Trophoblast cell (in vitro differentiated cells and primary cell): ENCODE results near the gene ZKSCAN2.

Experiments used
- DNase-seq, 2 donors: peaks; one replicate each; pipeline ENCODE4 v3.0.0-alpha.2; 2016
- H2AFZ ChIP-seq: 2 replicates; pipeline ENCODE4 v1.6.1; 2013; ENCODE audit warnings: low read length, moderate library complexity, mild to moderate bottlenecking; ENCODE audit not compliant: insufficient read depth, poor library complexity
- H2AK5ac ChIP-seq: 2 replicates; pipeline ENCODE4 v1.6.1; 2013; ENCODE audit warnings: mild to moderate bottlenecking, low read length
- H2BK120ac ChIP-seq: 2 replicates; pipeline ENCODE4 v1.6.1; 2013; ENCODE audit warnings: low read length, mild to moderate bottlenecking, moderate library complexity; ENCODE audit not compliant: insufficient read depth, poor library complexity
- H2BK12ac ChIP-seq: 2 replicates; pipeline ENCODE4 v1.6.1; 2013; ENCODE audit warnings: mild to moderate bottlenecking, low read length, moderate library complexity
- H2BK5ac ChIP-seq: 2 replicates; pipeline ENCODE4 v1.6.1; 2013; ENCODE audit warnings: low read length, low read depth, moderate library complexity, mild to moderate bottlenecking; ENCODE audit not compliant: poor library complexity
- H3K14ac ChIP-seq: 2 replicates; pipeline ENCODE4 v1.6.1; 2013; ENCODE audit warnings: mild to moderate bottlenecking, low read length
- H3K18ac ChIP-seq: 2 replicates; pipeline ENCODE4 v1.6.1; 2013; ENCODE audit warnings: mild to moderate bottlenecking, low read length
- H3K23ac ChIP-seq: 2 replicates; pipeline ENCODE4 v1.6.1; 2013; ENCODE audit warnings: low read length
- H3K27ac ChIP-seq: 2 replicates; pipeline ENCODE4 v1.5.1; 2013; ENCODE audit warnings: low read depth, mild to moderate bottlenecking, inconsistent platforms, low read length, moderate library complexity
- H3K27me3 ChIP-seq: 2 replicates; pipeline ENCODE4 v1.6.1; 2013; ENCODE audit warnings: inconsistent platforms, mild to moderate bottlenecking, low read length, moderate library complexity; ENCODE audit not compliant: insufficient read depth
- H3K36me3 ChIP-seq, 2 experiments: 1 replicate in 1 of 2; 2 replicates in 1 of 2; pipeline ENCODE4 v1.6.1; 2013; ENCODE audit warnings: low read length in 2 of 2, mild to moderate bottlenecking in 2 of 2, moderate library complexity in 1 of 2; ENCODE audit not compliant: insufficient read depth in 2 of 2, control insufficient read depth in 1 of 2
- H3K4ac ChIP-seq: 2 replicates; pipeline ENCODE4 v1.6.1; 2013; ENCODE audit warnings: low read depth, mild to moderate bottlenecking, low read length, moderate library complexity
- H3K4me1 ChIP-seq, 2 experiments: 1 replicate in 1 of 2; 2 replicates in 1 of 2; pipeline ENCODE4 v1.6.1; 2013; ENCODE audit warnings: low read length in 2 of 2, mild to moderate bottlenecking in 2 of 2, moderate library complexity in 1 of 2; ENCODE audit not compliant: insufficient read depth in 2 of 2, control insufficient read depth in 1 of 2
- H3K4me2 ChIP-seq: 2 replicates; pipeline ENCODE4 v1.6.1; 2013; ENCODE audit warnings: inconsistent platforms, mild to moderate bottlenecking, low read length, moderate library complexity
- H3K4me3 ChIP-seq: 2 replicates; pipeline ENCODE4 v1.5.1; 2013; ENCODE audit warnings: mild to moderate bottlenecking, low read depth, low read length, inconsistent platforms
- H3K79me1 ChIP-seq: one replicate; pipeline ENCODE4 v1.6.1; 2013; ENCODE audit warnings: low read length
- H3K79me2 ChIP-seq: 2 replicates; pipeline ENCODE4 v1.6.1; 2013; ENCODE audit warnings: low read length, mild to moderate bottlenecking; ENCODE audit not compliant: control insufficient read depth, insufficient read depth, poor library complexity
- H3K9ac ChIP-seq: 2 replicates; pipeline ENCODE4 v1.6.1; 2013; ENCODE audit warnings: mild to moderate bottlenecking, low read length
- H3K9me3 ChIP-seq: 2 replicates; pipeline ENCODE4 v1.6.1; 2013; ENCODE audit warnings: low read depth, mild to moderate bottlenecking, control low read depth, inconsistent platforms, low read length; ENCODE audit not compliant: insufficient read depth
- H4K12ac ChIP-seq: 2 replicates; pipeline ENCODE4 v1.6.1; 2013; ENCODE audit warnings: low read depth, mild to moderate bottlenecking, low read length, moderate library complexity
- H4K8ac ChIP-seq: 2 replicates; pipeline ENCODE4 v1.6.1; 2013; ENCODE audit warnings: low read depth, mild to moderate bottlenecking, low read length, moderate library complexity
- H4K91ac ChIP-seq: one replicate; pipeline ENCODE4 v1.6.1; 2013; ENCODE audit warnings: low read depth, mild to moderate bottlenecking, low read length, moderate library complexity
- WGBS: extraction: QIAGEN DNeasy Blood & Tissue Kit; methylation state at CpG from one replicate; pipeline ENCODE4 v1.1.7; 2013; ENCODE audit warnings: missing lambda C conversion rate; ENCODE audit not compliant: insufficient read length, insufficient coverage; ENCODE audit errors: extremely low coverage; 5-methylcytosine and 5-hydroxymethylcytosine counted together

The ZKSCAN2 gene

GRCh38 chr16:25253322-25253721 is 4.3 kb downstream of the ZKSCAN2 start:
- Histone ChIP-seq H3K23ac (no peak overlapping the region), H3K36me3 (peaks cover 9 to 22% of the 10 kb centered on the region in 2 experiments), H3K27me3 (no peaks in the 10 kb centered on the region), H4K12ac (no peak overlapping the region), H3K79me1 (peaks cover 14% of the 10 kb centered on the region), H3K4me3 (no peak overlapping the region), H2AFZ (no peak overlapping the region), H3K4ac (no peak overlapping the region), H2BK5ac (no peak overlapping the region), H3K4me2 (no peak overlapping the region), H3K9me3 (no peaks in the 10 kb centered on the region), H3K9ac (no peak overlapping the region), H2BK120ac (no peak overlapping the region), H2BK12ac (no peak overlapping the region), H4K91ac (no peak overlapping the region), H3K4me1 (peaks cover 2 to 5% of the 10 kb centered on the region in 2 experiments), H3K14ac (no peak overlapping the region), H3K79me2 (peaks cover 10% of the 10 kb centered on the region), H3K27ac (no peak overlapping the region), H4K8ac (no peak overlapping the region), H2AK5ac (no peak overlapping the region), H3K18ac (no peak overlapping the region)
- WGBS, result no CpG with 5 or more reads among the region's 2 CpGs
- no peak for DNase-seq

GRCh38 chr16:25250467-25250866 is 7.2 kb downstream of the ZKSCAN2 start:
- Histone ChIP-seq H3K36me3 (peaks cover 16 to 33% of the 10 kb centered on the region in 2 experiments), H2AFZ (no peak overlapping the region), H2AK5ac (no peak overlapping the region), H4K12ac (no peak overlapping the region), H3K27me3 (no peaks in the 10 kb centered on the region), H3K18ac (no peak overlapping the region), H3K79me2 (no peaks in the 10 kb centered on the region), H2BK120ac (no peak overlapping the region), H3K23ac (no peak overlapping the region), H4K91ac (no peak overlapping the region), H3K79me1 (no peaks in the 10 kb centered on the region), H3K9ac (no peak overlapping the region), H2BK5ac (no peak overlapping the region), H3K14ac (no peak overlapping the region), H4K8ac (no peak overlapping the region), H3K4me3 (no peak overlapping the region), H3K9me3 (no peaks in the 10 kb centered on the region), H3K4me1 (no peaks in the 10 kb centered on the region), H3K4me2 (no peak overlapping the region), H3K4ac (no peak overlapping the region), H2BK12ac (no peak overlapping the region), H3K27ac (no peak overlapping the region)
- WGBS, result no CpG with 5 or more reads among the region's 2 CpGs
- DNase-seq, result no peak

GRCh38 chr16:25235991-25236390 is 21.7 kb downstream of the ZKSCAN2 start:
- no CpG with 5 or more reads among the region's 3 CpGs for WGBS
- no peak overlapping the region for H3K4ac ChIP-seq
- H3K36me3 ChIP-seq, result peaks cover 2 to 13% of the 10 kb centered on the region in 2 experiments
- H2BK5ac ChIP-seq, result no peak overlapping the region
- no peak overlapping the region for H2AK5ac ChIP-seq
- H3K27ac ChIP-seq, result no peak overlapping the region
- H4K12ac ChIP-seq, result no peak overlapping the region
- no peaks in the 10 kb centered on the region for H3K9me3 ChIP-seq
- no peak overlapping the region for H2BK120ac ChIP-seq
- no peak overlapping the region for H3K4me3 ChIP-seq
- no peak overlapping the region for H3K23ac ChIP-seq
- H3K4me1 ChIP-seq, result peaks cover 5 to 6% of the 10 kb centered on the region in 2 experiments
- no peak overlapping the region for H4K8ac ChIP-seq
- H3K4me2 ChIP-seq, result no peak overlapping the region
- H3K14ac ChIP-seq, result no peak overlapping the region
- no peak for DNase-seq
- H2AFZ ChIP-seq, result no peak overlapping the region
- H4K91ac ChIP-seq, result no peak overlapping the region
- H3K9ac ChIP-seq, result no peak overlapping the region
- no peak overlapping the region for H2BK12ac ChIP-seq
- no peaks in the 10 kb centered on the region for H3K27me3 ChIP-seq
- no peaks in the 10 kb centered on the region for H3K79me2 ChIP-seq
- H3K18ac ChIP-seq, result no peak overlapping the region
- no peaks in the 10 kb centered on the region for H3K79me1 ChIP-seq

GRCh38 chr16:25228372-25228771 is 29.3 kb downstream of the ZKSCAN2 start:
- no peak overlapping the region for H2AK5ac ChIP-seq
- H3K4ac ChIP-seq, result no peak overlapping the region
- H3K27ac ChIP-seq, result no peak overlapping the region
- H3K23ac ChIP-seq, result no peak overlapping the region
- no peak overlapping the region for H4K12ac ChIP-seq
- no CpG with 5 or more reads among the region's 10 CpGs for WGBS
- no peak overlapping the region for H2BK120ac ChIP-seq
- peaks cover 4% of the 10 kb centered on the region for H3K79me1 ChIP-seq
- H3K14ac ChIP-seq, result no peak overlapping the region
- H3K9me3 ChIP-seq, result peaks cover 4% of the 10 kb centered on the region
- H3K79me2 ChIP-seq, result no peaks in the 10 kb centered on the region
- no peak overlapping the region for H4K8ac ChIP-seq
- DNase-seq, result no peak
- H2BK5ac ChIP-seq, result no peak overlapping the region
- no peak overlapping the region for H3K4me3 ChIP-seq
- no peak overlapping the region for H3K18ac ChIP-seq
- no peaks in the 10 kb centered on the region for H3K27me3 ChIP-seq
- H2AFZ ChIP-seq, result no peak overlapping the region
- H3K36me3 ChIP-seq, result no peaks in the 10 kb centered on the region
- H4K91ac ChIP-seq, result no peak overlapping the region
- no peak overlapping the region for H3K9ac ChIP-seq
- H3K4me1 ChIP-seq, result no peaks in the 10 kb centered on the region
- no peak overlapping the region for H3K4me2 ChIP-seq
- no peak overlapping the region for H2BK12ac ChIP-seq
